Measurements from ENCODE around the gene DHRS7B. TPM values are rescaled to one million over a fixed set of nuclear protein-coding genes. Genes with fewer than 3 reads are reported as not detected.

The DHRS7B gene
- total and polyA plus RNA-seq, 9 of the 15 experiments (the other 6 are each of a cell fraction or from before 2014, with no cell fraction given): 8.0 to 30.7 (median 14.8) TPM

GRCh38 chr17:21090902-21091618 is 35.7 kb upstream of the DHRS7B start (continued):
- TF ChIP-seq NFE2 (IDR thresholded peaks at IDR 0.05; ENCODE audit: low read depth): peak; percentile 50; the same call in 1 of the 2 replicates
- no peak for TF ChIP-seq CBX8 (IDR thresholded peaks at IDR 0.05; ENCODE audit: borderline replicate concordance, extremely low read depth, low read depth, low read length, poor library complexity, severe bottlenecking)
- TF ChIP-seq ETV1 (tag; conservative IDR thresholded peaks at IDR 0.05; ENCODE audit: low read depth): no peak
- no peak for TF ChIP-seq MCM3 (IDR thresholded peaks at IDR 0.05)
- TF ChIP-seq IRF2 (CRISPR knock-in tag; IDR thresholded peaks at IDR 0.05): no peak
- no peak for TF ChIP-seq ARID1B (IDR thresholded peaks at IDR 0.05)
- TF ChIP-seq ELK1 (CRISPR knock-in tag; IDR thresholded peaks at IDR 0.05): no peak
- no peak for TF ChIP-seq NFE2L1 (tag; IDR thresholded peaks at IDR 0.05; ENCODE audit: borderline replicate concordance, low read depth)
- TF ChIP-seq CEBPZ (IDR thresholded peaks at IDR 0.05; ENCODE audit: borderline replicate concordance, low read depth, low read length): no peak
- no peak for TF ChIP-seq SUPT5H (IDR thresholded peaks at IDR 0.05)
- no peak for TF ChIP-seq ZNF79 (CRISPR knock-in tag; IDR thresholded peaks at IDR 0.05; ENCODE audit: low read depth)
